Activated T-cell treated with anti-CD3 and anti-CD28 coated beads for 4 hours (primary cell): ENCODE data around the gene RTP5.
A peak's percentile ranks its signal among the peaks of the same experiment; 100 is the strongest.

Experiments used
- DNase-seq: peaks from one replicate; pipeline ENCODE4 v3.0.0-alpha.2; 2020

Gene RTP5

GRCh38 chr2:241858206-241859016, 11.1 kb upstream of the RTP5 start, which contains the start of gene PDCD1:
PDCD1 (minus strand) TSS chr2:241858894; CDS start chr2:241858838, 56 bp downstream.
- DNase-seq = peak; percentile 77

DNA sequence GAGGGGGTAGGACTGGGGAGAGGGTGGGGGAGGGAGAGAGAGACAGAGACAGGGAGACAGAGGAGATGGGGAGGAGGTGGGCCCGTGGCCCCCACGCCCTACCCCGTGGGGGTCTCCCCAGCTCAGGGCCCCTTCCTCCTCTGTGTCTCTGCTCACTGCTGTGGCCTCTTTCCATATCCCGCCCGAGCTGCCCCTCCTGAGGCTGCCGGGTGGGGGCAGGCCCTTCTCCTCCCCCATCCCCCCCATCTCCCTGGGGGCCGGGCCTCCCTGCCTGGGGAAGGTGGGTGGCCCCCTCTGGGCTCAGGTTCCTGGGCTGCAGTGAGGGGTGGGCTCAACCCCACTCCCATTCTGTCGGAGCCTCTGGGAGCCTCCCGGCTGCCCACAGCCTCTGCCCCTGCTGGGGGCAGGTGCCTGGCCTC, 10.5 kb upstream of the RTP5 start:
- DNase-seq = no peak

DNA sequence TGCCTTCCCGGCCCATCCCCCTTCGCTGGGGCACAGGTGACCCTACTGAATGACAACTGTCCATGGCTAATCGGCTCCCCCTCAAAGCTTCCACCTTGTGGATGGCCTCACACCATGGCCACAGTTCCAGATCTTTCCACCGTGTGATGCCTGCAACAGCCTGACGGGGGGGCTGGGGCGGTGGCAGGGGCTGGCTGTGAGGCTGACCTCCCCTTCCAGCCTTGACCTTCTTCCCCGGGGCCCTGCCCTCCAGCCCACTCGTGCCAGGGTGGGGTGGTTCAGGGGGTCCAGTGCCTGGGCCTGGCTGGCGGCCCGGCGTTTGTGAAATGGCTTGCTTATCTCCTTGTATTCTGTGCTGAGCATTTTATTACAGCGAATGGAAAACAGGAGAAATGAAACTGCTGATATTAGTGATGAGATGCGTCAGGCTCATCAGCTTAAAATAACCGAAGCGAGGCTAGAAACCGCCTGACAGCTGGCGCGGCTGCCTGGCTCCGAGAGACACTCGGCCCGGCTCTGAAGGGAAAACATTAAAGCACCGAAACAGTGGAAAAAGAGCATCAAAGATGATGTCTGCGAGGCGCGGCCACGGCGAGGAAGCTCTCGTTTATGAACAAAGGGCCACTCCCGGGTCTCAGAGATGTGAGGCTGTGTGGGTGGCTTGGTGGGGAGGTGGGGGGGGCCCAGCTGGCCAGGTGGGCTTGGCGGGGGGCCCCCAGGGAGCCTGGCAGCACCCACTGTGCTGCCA, 9.9 kb upstream of the RTP5 start:
- peak; percentile 60 for DNase-seq

- no peak for DNase-seq
These were observed 9.1 kb upstream of the RTP5 start for GRCh38 chr2:241860184-241861078.

- DNase-seq = no peak
These were observed 8.3 kb upstream of the RTP5 start for GRCh38 chr2:241861264-241861663.

DNA sequence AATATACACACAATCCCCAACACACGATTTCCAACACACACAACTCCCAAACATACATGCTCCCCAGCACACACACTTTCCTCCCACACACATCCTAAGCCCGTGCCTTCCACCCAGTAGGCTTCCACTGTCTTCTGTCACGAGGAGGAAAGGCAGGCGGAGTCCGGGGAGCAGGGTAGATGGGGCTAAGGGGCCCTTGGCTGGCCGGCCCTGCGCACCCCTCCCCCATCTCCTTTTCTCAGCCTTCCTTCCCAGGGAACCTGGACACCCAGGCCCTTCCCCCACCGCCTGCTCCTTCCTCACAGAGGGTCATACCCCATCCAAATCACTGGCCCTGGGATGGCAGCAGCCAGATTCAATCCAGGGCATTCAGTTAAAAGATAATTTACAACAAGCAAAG, 7.4 kb upstream of the RTP5 start:
- DNase-seq = no peak

DNA sequence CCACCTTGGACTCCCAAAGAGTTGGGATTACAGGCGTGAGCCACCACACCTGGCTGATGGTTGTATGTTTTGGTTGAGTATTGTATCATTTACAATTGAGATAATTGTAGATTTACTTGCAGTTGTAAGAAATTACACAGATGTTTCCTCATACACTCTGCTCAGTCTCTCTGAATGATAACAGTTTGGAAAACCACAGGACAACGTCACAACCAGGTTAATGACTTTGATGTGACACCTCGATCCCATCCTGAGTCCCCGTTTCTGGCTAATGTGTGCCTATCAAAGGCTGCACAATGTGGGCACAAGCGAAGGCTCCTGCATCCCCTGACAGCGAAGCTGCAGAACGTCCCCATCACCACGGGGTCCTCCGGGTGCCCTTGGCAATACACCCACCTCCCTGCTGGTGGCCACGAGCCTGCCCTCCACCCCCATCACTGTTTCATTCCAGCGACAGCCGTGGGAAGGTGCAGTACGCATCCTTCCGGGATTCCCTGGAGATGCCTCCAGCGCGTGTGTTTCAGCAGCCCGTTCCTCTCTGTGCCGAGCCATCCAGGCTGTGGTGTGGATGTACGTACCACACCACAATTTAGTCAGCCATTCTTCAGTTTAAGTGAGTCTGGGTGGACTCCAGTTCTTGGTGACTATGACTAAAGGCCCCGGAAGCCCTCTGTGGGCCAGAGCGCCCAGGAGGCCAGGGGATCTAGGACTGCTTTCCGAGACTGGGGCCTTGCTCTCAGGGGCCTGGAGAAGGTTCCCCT, 6.6 kb upstream of the RTP5 start:
- no peak for DNase-seq

DNA sequence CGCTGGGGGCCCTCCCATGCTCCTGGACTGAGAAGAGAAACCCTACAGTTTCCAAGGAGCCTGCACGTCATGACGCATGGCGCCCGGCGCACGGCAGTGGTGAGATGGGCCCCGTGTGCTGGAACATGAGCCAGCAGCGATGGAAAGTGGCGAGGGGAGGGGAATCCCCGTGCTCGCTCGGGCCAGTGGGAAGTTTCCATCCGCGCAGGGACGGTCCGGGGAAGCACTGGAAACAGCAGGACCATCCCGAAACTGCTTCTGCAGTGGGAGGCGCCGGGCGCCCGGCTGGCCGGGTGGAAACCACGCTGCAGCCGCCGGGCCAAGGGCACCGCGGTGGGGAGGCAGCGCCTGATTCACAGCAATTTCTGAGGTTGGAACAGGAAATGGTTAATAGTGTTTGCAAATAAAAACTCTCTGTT, 6.0 kb upstream of the RTP5 start:
- DNase-seq = no peak

- DNase-seq = no peak
These were observed 5.2 kb upstream of the RTP5 start for GRCh38 chr2:241864168-241864849.

DNA sequence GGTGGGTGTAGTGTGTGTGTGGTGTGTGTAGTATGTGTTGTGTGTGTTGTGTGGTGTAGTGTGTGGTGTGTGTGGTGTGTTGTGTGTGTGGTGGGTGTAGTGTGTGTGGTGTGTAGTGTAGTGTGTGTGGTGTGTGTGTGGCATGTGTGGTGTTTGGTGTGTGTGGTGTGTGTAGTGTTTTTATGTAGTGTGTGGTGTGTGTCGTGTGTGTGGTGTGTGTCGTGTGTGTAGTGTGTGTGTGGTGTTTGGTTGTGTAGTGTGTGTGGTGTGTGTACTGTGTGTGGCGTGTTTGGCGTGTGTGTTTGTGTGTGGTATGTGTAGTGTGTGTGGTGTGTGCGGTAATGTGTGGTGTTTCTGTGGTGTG, 4.7 kb upstream of the RTP5 start:
- no peak for DNase-seq

- no peak for DNase-seq
These were observed 4.0 kb upstream of the RTP5 start for GRCh38 chr2:241865416-241865956.

GRCh38 chr2:241865957-241866789, 3.4 kb upstream of the RTP5 start:
- DNase-seq = no peak

DNA sequence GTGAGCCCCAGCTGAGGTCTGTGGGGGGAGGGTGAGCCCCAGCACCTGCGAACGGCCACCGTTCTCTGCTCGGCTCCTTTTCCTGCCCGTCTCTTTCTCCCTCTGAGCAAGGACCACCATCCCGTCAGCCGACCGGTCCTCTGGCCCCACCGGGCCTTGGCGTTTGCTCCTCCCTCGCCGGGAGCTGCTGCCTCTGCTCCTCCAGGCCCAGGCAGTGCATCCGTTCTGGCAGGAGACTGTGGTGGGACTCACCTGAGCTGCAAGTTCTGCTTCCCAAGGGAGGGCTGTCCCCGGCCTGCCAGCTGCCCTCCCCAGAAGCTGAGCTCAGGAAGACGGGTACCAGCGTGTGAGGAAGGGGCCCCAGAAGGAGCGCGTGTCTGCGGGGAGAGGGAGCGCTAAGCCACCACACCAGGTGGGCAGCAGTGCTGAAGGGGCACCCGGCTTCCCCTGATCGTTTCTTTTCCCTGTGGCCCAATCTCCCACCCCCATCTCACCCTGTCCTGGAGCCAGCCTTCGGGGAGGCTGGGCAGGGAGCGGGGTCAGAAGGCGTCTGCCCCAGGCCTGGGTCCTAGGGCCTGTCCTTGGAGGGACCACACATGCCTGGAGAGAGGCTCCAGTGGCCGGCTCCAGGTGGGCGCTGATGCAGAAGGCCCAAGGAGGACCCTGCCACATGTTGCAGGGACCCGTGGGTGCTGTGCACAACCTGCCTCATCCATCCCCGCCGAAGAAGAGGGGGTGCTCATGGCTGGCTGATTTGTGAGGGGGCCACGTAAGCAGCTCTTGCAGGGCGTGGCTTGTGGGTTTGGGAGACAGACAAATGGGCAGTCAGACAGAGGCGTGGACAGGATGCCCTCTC, 2.5 kb upstream of the RTP5 start:
- no peak for DNase-seq

DNA sequence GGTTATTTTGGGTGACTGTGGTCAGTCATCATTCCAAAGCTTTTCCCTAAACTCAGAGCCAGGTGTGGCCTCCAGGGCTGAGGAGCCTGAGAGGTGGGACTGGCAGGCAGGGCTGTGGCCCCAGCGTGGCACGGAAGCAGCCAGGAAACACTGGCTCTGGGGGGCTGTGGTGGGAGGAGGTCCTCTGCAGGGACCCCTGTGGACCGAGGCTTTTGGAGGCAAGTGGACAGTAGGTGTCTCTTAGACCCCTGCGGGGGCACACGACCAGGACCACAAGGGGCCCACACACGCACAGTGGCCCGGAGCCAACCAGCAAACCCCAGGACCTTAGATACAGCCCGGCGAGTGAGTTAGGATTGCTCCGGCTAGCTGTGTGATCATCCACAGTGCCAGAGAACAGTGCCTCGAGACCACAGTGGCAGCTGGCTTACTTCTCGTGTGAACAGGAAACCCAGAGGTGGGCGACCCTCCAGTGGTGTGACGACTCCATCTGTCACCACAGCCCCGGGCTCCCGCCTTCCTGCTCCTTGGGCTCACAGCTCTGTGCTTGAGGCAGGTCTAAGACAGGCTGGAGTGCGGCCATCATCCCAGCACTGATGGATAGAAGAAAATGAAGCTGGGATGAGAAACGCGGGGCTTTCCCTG, 1.6 kb upstream of the RTP5 start:
- DNase-seq = peak; percentile 42

DNA sequence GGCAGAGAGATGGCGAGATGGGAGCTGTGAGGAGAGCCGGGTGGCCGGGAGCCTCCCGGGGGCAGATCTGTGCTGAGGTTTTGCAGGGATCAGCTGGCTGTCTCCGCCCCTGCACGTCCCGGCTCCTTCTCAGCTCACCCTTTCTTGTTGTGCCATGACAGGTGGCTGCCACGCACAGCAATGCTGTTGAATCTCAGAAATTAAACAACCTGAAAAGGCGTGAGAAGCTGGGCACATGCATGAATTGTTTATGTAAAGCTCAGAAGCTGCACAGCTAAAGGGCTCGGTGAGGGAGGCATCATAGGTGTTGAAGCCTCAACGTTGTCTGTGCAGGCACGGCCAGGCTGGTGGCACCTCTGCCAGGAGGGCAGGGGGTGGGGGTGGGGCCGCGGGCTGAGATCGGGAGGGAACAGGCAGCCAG, 858 bp upstream of the RTP5 start:
- DNase-seq = no peak

DNA sequence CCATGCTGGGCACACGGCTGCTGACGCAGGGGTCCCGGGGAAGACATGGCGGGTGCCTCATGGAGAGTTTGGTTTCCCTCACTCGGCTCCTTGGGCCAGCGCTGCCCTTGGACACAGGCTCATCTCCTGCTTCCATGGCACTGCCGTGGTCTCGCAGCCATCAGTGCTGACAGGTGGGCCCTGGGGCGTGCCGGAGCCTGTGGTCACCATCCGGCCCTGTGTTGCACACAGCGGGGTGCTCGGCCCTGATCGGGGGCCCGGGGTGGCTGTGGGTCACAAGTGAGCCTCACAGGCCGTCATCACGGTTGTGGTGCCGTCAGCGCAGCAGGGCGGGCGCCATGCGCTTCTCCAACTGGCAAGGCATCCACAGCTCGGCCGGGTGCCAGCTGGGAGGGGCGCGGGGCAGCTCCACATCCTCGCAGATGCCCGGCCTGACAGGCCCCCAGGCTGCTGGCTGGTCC, 582 bp downstream of the RTP5 start:
- DNase-seq = no peak

DNA sequence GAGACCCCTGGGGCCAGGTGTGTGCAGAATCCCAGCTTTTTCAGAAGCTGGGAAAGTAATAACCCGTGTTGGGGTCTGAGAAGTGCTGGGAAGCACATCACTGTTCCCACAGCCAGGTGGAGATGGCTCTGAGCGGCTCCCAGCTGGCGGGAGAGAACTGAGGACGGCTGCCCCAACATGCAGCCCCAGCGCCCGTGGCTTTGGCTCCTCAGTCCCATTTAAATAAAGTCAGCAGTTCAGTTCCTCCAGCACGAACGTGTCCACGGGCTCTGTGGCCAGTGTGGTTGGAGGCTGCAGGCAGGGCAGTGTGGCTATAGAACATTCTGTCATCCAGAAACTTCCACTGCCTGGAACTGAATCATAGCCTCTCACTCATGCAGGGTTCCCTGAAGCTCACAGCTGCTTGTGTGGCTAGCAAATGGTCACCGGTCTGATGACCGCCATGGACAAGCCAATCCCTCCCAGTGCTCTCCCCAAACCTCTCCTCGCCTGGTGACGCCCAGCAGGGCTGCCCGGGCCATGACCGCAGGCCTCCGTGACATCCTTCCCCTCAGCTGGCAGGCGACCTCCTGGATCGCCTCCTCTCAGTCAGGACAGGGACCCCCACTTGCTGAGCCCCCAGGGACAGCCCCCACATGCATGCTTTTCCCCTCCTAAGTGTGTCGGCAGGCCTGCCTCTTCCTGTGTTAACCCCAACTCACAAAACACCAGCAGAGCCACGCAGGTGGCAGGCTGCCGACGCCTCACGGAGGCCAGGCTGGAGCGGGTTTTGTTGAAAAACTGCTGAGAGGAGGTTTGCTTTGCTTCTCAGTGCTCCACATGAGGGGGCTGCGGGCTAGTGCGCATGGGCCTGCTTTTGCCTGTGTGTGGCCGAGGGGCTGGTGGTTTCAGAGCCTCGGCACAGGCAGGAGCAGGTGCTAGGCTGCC, 1.3 kb downstream of the RTP5 start:
- DNase-seq = no peak
